Activated CD8-positive, alpha-beta memory T cell treated with anti-CD3 and anti-CD28 coated beads for 24 hours (primary cell): Measurements from ENCODE around the gene PDE4D.

Experiments
- DNase-seq: peaks from one replicate; pipeline ENCODE4 v3.0.0-alpha.2; 2020

Gene PDE4D

GRCh38 chr5:59732301-59732700 lies 161.2 kb downstream of the PDE4D start:
- DNase-seq = no peak

- DNase-seq = no peak
These were observed 161.7 kb downstream of the PDE4D start for GRCh38 chr5:59731809-59732208.

- DNase-seq = no peak
These were observed 163.7 kb downstream of the PDE4D start for GRCh38 chr5:59729820-59730219.

- DNase-seq = no peak
These were observed 164.2 kb downstream of the PDE4D start for GRCh38 chr5:59729357-59729756.

- DNase-seq = no peak
These were observed 165.2 kb downstream of the PDE4D start for GRCh38 chr5:59728356-59728755.

- no peak for DNase-seq
These were observed 166.3 kb downstream of the PDE4D start for GRCh38 chr5:59727186-59727585.

- DNase-seq = no peak
These were observed 168.1 kb downstream of the PDE4D start for GRCh38 chr5:59725392-59725767.

- DNase-seq = no peak
These were observed 168.8 kb downstream of the PDE4D start for GRCh38 chr5:59724482-59725391.

GRCh38 chr5:59722874-59723273 lies 170.7 kb downstream of the PDE4D start:
- DNase-seq = no peak

GRCh38 chr5:59721741-59722140 lies 171.8 kb downstream of the PDE4D start:
- DNase-seq = no peak

GRCh38 chr5:59720063-59720462 lies 173.5 kb downstream of the PDE4D start:
- DNase-seq = no peak

GRCh38 chr5:59716966-59717500 lies 176.5 kb downstream of the PDE4D start:
- no peak for DNase-seq

- no peak for DNase-seq
These were observed 177.5 kb downstream of the PDE4D start for GRCh38 chr5:59716029-59716428.

- no peak for DNase-seq
These were observed 178.3 kb downstream of the PDE4D start for GRCh38 chr5:59715228-59715627.

- no peak for DNase-seq
These were observed 180.1 kb downstream of the PDE4D start for GRCh38 chr5:59713498-59713844.

GRCh38 chr5:59712836-59713497 lies 180.6 kb downstream of the PDE4D start:
- DNase-seq = no peak

- DNase-seq = no peak
These were observed 182.2 kb downstream of the PDE4D start for GRCh38 chr5:59711310-59711709.

GRCh38 chr5:59709846-59710245 lies 183.7 kb downstream of the PDE4D start:
- DNase-seq = no peak

- DNase-seq = no peak
These were observed 184.1 kb downstream of the PDE4D start for GRCh38 chr5:59709346-59709821.

- DNase-seq = no peak
These were observed 188.6 kb downstream of the PDE4D start for GRCh38 chr5:59704936-59705335.

- no peak for DNase-seq
These were observed 189.7 kb downstream of the PDE4D start for GRCh38 chr5:59703789-59704188.

- DNase-seq = no peak
These were observed 195.0 kb downstream of the PDE4D start for GRCh38 chr5:59698207-59699178.

- no peak for DNase-seq
These were observed 199.1 kb downstream of the PDE4D start for GRCh38 chr5:59694411-59694810.
